Neural cell (in vitro differentiated cells): Measurements from ENCODE around the gene ITGB7. TPM values are rescaled to one million over a fixed set of nuclear protein-coding genes. Genes with fewer than 3 reads are reported as not detected.

ENCODE experiments used
- H2AFZ ChIP-seq: fragments of 200-600, 300-800 bp; sonication (generic), shearing (Covaris generic); 2 replicates; pipeline ENCODE4 v1.6.0; 2014; ENCODE audit warnings: low read depth, mild to moderate bottlenecking, antibody characterized with exemption, low read length, moderate library complexity
- H3F3A ChIP-seq: fragments of 200-600 bp; shearing (Covaris generic); 2 replicates; pipeline ENCODE4 v1.6.1; 2016; ENCODE audit warnings: mild to moderate bottlenecking, moderate library complexity, mixed read lengths, antibody characterized with exemption, low read length; ENCODE audit not compliant: insufficient read depth, poor library complexity, severe bottlenecking
- H3K27ac ChIP-seq: fragments of 200-600, 300-800 bp; sonication (generic), shearing (Covaris generic); 2 replicates; pipeline ENCODE4 v1.5.1; 2014; ENCODE audit warnings: mild to moderate bottlenecking, low read length, moderate library complexity
- H3K27me3 ChIP-seq: fragments of 300-800, 200-600 bp; sonication (generic), shearing (Covaris generic); 2 replicates; pipeline ENCODE4 v1.6.0; 2014; ENCODE audit warnings: mild to moderate bottlenecking, low read depth, low read length, moderate library complexity; ENCODE audit not compliant: insufficient read depth
- H3K36me3 ChIP-seq: fragments of 300-800, 200-600 bp; sonication (generic), shearing (Covaris generic); 2 replicates; pipeline ENCODE4 v1.5.1; 2014; ENCODE audit warnings: mild to moderate bottlenecking, antibody characterized with exemption, low read length, moderate library complexity; ENCODE audit not compliant: insufficient read depth
- H3K4me2 ChIP-seq: fragments of 300-800, 200-600 bp; sonication (generic), shearing (Covaris generic); 2 replicates; pipeline ENCODE4 v1.6.0; 2014; ENCODE audit warnings: mild to moderate bottlenecking, low read length
- H3K4me3 ChIP-seq: fragments of 300-800, 200-600 bp; sonication (generic), shearing (Covaris generic); 2 replicates; pipeline ENCODE4 v1.5.1; 2014; ENCODE audit warnings: mild to moderate bottlenecking, low read length, moderate library complexity
- H3K79me2 ChIP-seq: fragments of 200-600 bp; shearing (Covaris generic); replicated peaks from 2 replicates; pipeline ENCODE4 v1.6.0; 2014; ENCODE audit warnings: mild to moderate bottlenecking, low read length, moderate library complexity; ENCODE audit not compliant: insufficient read depth
- H3K9ac ChIP-seq: fragments of 300-800, 200-600 bp; sonication (generic), shearing (Covaris generic); 2 replicates; pipeline ENCODE4 v1.6.1; 2016; ENCODE audit warnings: mild to moderate bottlenecking, low read length, mixed read lengths
- H3K9me2 ChIP-seq: fragments of 200-600 bp; shearing (Covaris generic); 2 replicates; pipeline ENCODE4 v1.6.1; 2016; ENCODE audit warnings: mild to moderate bottlenecking, low read length, mixed read lengths; ENCODE audit not compliant: insufficient read depth
- H3K9me3 ChIP-seq: fragments of 200-600, 300-800 bp; sonication (generic), shearing (Covaris generic); 2 replicates; pipeline ENCODE4 v1.6.1; 2016; ENCODE audit warnings: mild to moderate bottlenecking, mixed run types, low read length, moderate library complexity, mixed read lengths
- H4K20me1 ChIP-seq: fragments of 200-600 bp; shearing (Covaris generic); 2 replicates; pipeline ENCODE4 v1.6.1; 2016; ENCODE audit warnings: mild to moderate bottlenecking, mixed run types; ENCODE audit not compliant: insufficient read depth
- EP300 ChIP-seq: fragments of 450-650 bp; conservative IDR thresholded peaks from 2 replicates; pipeline ENCODE4 v1.6.1; 2014; ENCODE audit warnings: antibody characterized with exemption, mild to moderate bottlenecking, moderate library complexity; ENCODE audit not compliant: poor library complexity, severe bottlenecking
- EZH2 ChIP-seq: fragments of 200-600, 300-800 bp; shearing (Covaris generic), sonication (generic); IDR thresholded peaks from 2 replicates; pipeline ENCODE4 v1.6.1; 2014; ENCODE audit warnings: antibody characterized with exemption, low read length, borderline replicate concordance, mild to moderate bottlenecking; ENCODE audit not compliant: insufficient read depth, poor library complexity, severe bottlenecking
- MXI1 ChIP-seq: fragments of 450-650 bp; conservative IDR thresholded peaks from 2 replicates; pipeline ENCODE4 v1.6.1; 2014; ENCODE audit warnings: antibody characterized with exemption, mild to moderate bottlenecking; ENCODE audit not compliant: poor library complexity, severe bottlenecking
- POLR2AphosphoS5 ChIP-seq: IDR thresholded peaks from 2 replicates; pipeline ENCODE4 v1.6.1; 2012
- RAD21 ChIP-seq: fragments of 450-650 bp; conservative IDR thresholded peaks from 2 replicates; pipeline ENCODE4 v1.6.1; 2014; ENCODE audit warnings: antibody characterized with exemption, mild to moderate bottlenecking, moderate library complexity
- SMC3 ChIP-seq: fragments of 450-650 bp; conservative IDR thresholded peaks from 2 replicates; pipeline ENCODE4 v1.6.1; 2014; ENCODE audit warnings: antibody characterized with exemption, mild to moderate bottlenecking, moderate library complexity; ENCODE audit not compliant: poor library complexity
- TAF1 ChIP-seq: IDR thresholded peaks from 2 replicates; pipeline ENCODE4 v1.6.1; 2012; ENCODE audit warnings: low read depth
- polyA plus RNA-seq: library from polyadenylated mRNA; depleted of rRNA; stranded (reverse); fragments of >200 nt; gene quantifications from 2 replicates; pipeline ENCODE4 v1.2.3, GENCODE V29; 2014
- TF ChIP-seq, protein P1 (sequence below): IDR thresholded peaks from 2 replicates; pipeline ENCODE4 v1.6.1; 2012; ENCODE audit warnings: borderline replicate concordance
- TF ChIP-seq, protein P2 (sequence below): fragments of 450-650 bp; IDR thresholded peaks from 2 replicates; pipeline ENCODE4 v1.5.1; 2014; ENCODE audit warnings: antibody characterized with exemption, mild to moderate bottlenecking, moderate library complexity; ENCODE audit not compliant: poor library complexity, severe bottlenecking

The ITGB7 gene
- polyA plus RNA-seq, 1 donor from 2014 or later, result not detected

GRCh38 chr12:53231671-53231920, 24.5 kb upstream of the ITGB7 start:
- Histone ChIP-seq H3F3A (no peaks in the 10 kb centered on the region), H3K4me2 (no peak overlapping the region), H3K27ac (no peak overlapping the region), H4K20me1 (no peaks in the 10 kb centered on the region), H3K27me3 (peaks cover 21% of the 10 kb centered on the region), H2AFZ (no peak overlapping the region), H3K4me3 (no peak overlapping the region), H3K79me2 (no peaks in the 10 kb centered on the region), H3K36me3 (no peaks in the 10 kb centered on the region), H3K9ac (no peak overlapping the region), H3K9me2 (no peaks in the 10 kb centered on the region), H3K9me3 (no peaks in the 10 kb centered on the region)
- TF ChIP-seq POLR2AphosphoS5, result no peak
- TF ChIP-seq, protein P1, sequence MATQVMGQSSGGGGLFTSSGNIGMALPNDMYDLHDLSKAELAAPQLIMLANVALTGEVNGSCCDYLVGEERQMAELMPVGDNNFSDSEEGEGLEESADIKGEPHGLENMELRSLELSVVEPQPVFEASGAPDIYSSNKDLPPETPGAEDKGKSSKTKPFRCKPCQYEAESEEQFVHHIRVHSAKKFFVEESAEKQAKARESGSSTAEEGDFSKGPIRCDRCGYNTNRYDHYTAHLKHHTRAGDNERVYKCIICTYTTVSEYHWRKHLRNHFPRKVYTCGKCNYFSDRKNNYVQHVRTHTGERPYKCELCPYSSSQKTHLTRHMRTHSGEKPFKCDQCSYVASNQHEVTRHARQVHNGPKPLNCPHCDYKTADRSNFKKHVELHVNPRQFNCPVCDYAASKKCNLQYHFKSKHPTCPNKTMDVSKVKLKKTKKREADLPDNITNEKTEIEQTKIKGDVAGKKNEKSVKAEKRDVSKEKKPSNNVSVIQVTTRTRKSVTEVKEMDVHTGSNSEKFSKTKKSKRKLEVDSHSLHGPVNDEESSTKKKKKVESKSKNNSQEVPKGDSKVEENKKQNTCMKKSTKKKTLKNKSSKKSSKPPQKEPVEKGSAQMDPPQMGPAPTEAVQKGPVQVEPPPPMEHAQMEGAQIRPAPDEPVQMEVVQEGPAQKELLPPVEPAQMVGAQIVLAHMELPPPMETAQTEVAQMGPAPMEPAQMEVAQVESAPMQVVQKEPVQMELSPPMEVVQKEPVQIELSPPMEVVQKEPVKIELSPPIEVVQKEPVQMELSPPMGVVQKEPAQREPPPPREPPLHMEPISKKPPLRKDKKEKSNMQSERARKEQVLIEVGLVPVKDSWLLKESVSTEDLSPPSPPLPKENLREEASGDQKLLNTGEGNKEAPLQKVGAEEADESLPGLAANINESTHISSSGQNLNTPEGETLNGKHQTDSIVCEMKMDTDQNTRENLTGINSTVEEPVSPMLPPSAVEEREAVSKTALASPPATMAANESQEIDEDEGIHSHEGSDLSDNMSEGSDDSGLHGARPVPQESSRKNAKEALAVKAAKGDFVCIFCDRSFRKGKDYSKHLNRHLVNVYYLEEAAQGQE, result no peak
- no peak for TF ChIP-seq MXI1
- TF ChIP-seq EP300, result no peak
- no peak for TF ChIP-seq TAF1
- no peak for TF ChIP-seq SMC3
- no peak for TF ChIP-seq RAD21

GRCh38 chr12:53230108-53230845, 23.2 kb upstream of the ITGB7 start:
- no peaks in the 10 kb centered on the region for H4K20me1 ChIP-seq
- no peak overlapping the region for H3K9ac ChIP-seq
- H3K4me2 ChIP-seq, result no peak overlapping the region
- H2AFZ ChIP-seq, result no peak overlapping the region
- no peaks in the 10 kb centered on the region for H3K9me3 ChIP-seq
- no peak overlapping the region for H3K27ac ChIP-seq
- no peaks in the 10 kb centered on the region for H3K36me3 ChIP-seq
- no peak overlapping the region for H3K4me3 ChIP-seq
- H3K27me3 ChIP-seq, result peaks cover 21% of the 10 kb centered on the region
- no peaks in the 10 kb centered on the region for H3F3A ChIP-seq
- H3K9me2 ChIP-seq, result no peaks in the 10 kb centered on the region
- no peak for TF ChIP-seq TAF1
- TF ChIP-seq EP300, result no peak
- no peak for TF ChIP-seq RAD21
- no peak for TF ChIP-seq POLR2AphosphoS5
- no peak for TF ChIP-seq EZH2
- TF ChIP-seq SMC3, result no peak
- TF ChIP-seq MXI1, result no peak
- TF ChIP-seq, protein P1, result no peak
- TF ChIP-seq, protein P2, sequence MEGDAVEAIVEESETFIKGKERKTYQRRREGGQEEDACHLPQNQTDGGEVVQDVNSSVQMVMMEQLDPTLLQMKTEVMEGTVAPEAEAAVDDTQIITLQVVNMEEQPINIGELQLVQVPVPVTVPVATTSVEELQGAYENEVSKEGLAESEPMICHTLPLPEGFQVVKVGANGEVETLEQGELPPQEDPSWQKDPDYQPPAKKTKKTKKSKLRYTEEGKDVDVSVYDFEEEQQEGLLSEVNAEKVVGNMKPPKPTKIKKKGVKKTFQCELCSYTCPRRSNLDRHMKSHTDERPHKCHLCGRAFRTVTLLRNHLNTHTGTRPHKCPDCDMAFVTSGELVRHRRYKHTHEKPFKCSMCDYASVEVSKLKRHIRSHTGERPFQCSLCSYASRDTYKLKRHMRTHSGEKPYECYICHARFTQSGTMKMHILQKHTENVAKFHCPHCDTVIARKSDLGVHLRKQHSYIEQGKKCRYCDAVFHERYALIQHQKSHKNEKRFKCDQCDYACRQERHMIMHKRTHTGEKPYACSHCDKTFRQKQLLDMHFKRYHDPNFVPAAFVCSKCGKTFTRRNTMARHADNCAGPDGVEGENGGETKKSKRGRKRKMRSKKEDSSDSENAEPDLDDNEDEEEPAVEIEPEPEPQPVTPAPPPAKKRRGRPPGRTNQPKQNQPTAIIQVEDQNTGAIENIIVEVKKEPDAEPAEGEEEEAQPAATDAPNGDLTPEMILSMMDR, result no peak
- no peaks in the 10 kb centered on the region for H3K79me2 ChIP-seq
